ENCODE data around the gene MBD3L4.
"Not testable (repeated sequence)": the region's sequence is repeated elsewhere in the genome, so short reads cannot be mapped to it uniquely, and the experiment has no call there.

Gene MBD3L4

GRCh38 chr19:7067716-7068115 is 27.7 kb upstream of the MBD3L4 start:
- Histone ChIP-seq H3K9ac (ENCODE audit: low read length) (no peak overlapping the region), H3K4me3 (ENCODE audit: low read depth, low read length) (no peak overlapping the region), H3K36me3 (ENCODE audit: control insufficient read depth, insufficient read depth, low read length) (peaks cover 13% of the 10 kb centered on the region), H3K27me3 (ENCODE audit: control insufficient read depth, insufficient read depth, low read length) (no peaks in the 10 kb centered on the region), H3K9me3 (ENCODE audit: control insufficient read depth, insufficient read depth, low read depth, low read length) (peaks cover 11% of the 10 kb centered on the region; the same call in 1 of the 2 replicates), H3K27ac (ENCODE audit: low read depth, low read length) (no peak overlapping the region), H3K4me1 (ENCODE audit: control insufficient read depth, insufficient read depth, low read length) (no peaks in the 10 kb centered on the region)

- H3K27me3 ChIP-seq (ENCODE audit: control insufficient read depth, insufficient read depth, low read length); H3K27ac ChIP-seq (ENCODE audit: low read depth, low read length); H3K4me1 ChIP-seq (ENCODE audit: control insufficient read depth, insufficient read depth, low read length); H3K9ac ChIP-seq (ENCODE audit: low read length); H3K4me3 ChIP-seq (ENCODE audit: low read depth, low read length); H3K36me3 ChIP-seq (ENCODE audit: control insufficient read depth, insufficient read depth, low read length): not testable (repeated sequence)
- peaks cover 11% of the 10 kb centered on the region; the same call in 1 of the 2 replicates for H3K9me3 ChIP-seq (ENCODE audit: control insufficient read depth, insufficient read depth, low read depth, low read length)
These were observed 27.1 kb upstream of the MBD3L4 start for GRCh38 chr19:7067122-7067521.

GRCh38 chr19:7063764-7064418 is 23.9 kb upstream of the MBD3L4 start:
- Histone ChIP-seq H3K9me3 (ENCODE audit: control insufficient read depth, insufficient read depth, low read depth, low read length) (peaks cover 11% of the 10 kb centered on the region; the same call in 1 of the 2 replicates), H3K9ac (ENCODE audit: low read length) (no peak overlapping the region), H3K4me1 (ENCODE audit: control insufficient read depth, insufficient read depth, low read length) (no peaks in the 10 kb centered on the region), H3K27me3 (ENCODE audit: control insufficient read depth, insufficient read depth, low read length) (no peaks in the 10 kb centered on the region), H3K36me3 (ENCODE audit: control insufficient read depth, insufficient read depth, low read length) (no peaks in the 10 kb centered on the region), H3K27ac (ENCODE audit: low read depth, low read length) (no peak overlapping the region), H3K4me3 (ENCODE audit: low read depth, low read length) (no peak overlapping the region)

- Histone ChIP-seq H3K27me3 (ENCODE audit: control insufficient read depth, insufficient read depth, low read length) (no peaks in the 10 kb centered on the region), H3K27ac (ENCODE audit: low read depth, low read length) (no peak overlapping the region), H3K36me3 (ENCODE audit: control insufficient read depth, insufficient read depth, low read length) (no peaks in the 10 kb centered on the region), H3K4me1 (ENCODE audit: control insufficient read depth, insufficient read depth, low read length) (no peaks in the 10 kb centered on the region), H3K9me3 (ENCODE audit: control insufficient read depth, insufficient read depth, low read depth, low read length) (peaks cover 11% of the 10 kb centered on the region; the same call in 1 of the 2 replicates), H3K9ac (ENCODE audit: low read length) (no peak overlapping the region), H3K4me3 (ENCODE audit: low read depth, low read length) (no peak overlapping the region)
These were observed 23.4 kb upstream of the MBD3L4 start for GRCh38 chr19:7063339-7063738.

GRCh38 chr19:7059977-7060376 is 20.0 kb upstream of the MBD3L4 start:
- H3K9me3 ChIP-seq (ENCODE audit: control insufficient read depth, insufficient read depth, low read depth, low read length); H3K36me3 ChIP-seq (ENCODE audit: control insufficient read depth, insufficient read depth, low read length); H3K27me3 ChIP-seq (ENCODE audit: control insufficient read depth, insufficient read depth, low read length); H3K27ac ChIP-seq (ENCODE audit: low read depth, low read length); H3K4me3 ChIP-seq (ENCODE audit: low read depth, low read length); H3K9ac ChIP-seq (ENCODE audit: low read length); H3K4me1 ChIP-seq (ENCODE audit: control insufficient read depth, insufficient read depth, low read length): not testable (repeated sequence)

- not testable (repeated sequence) for H3K27me3 ChIP-seq (ENCODE audit: control insufficient read depth, insufficient read depth, low read length); H3K4me3 ChIP-seq (ENCODE audit: low read depth, low read length); H3K36me3 ChIP-seq (ENCODE audit: control insufficient read depth, insufficient read depth, low read length); H3K9me3 ChIP-seq (ENCODE audit: control insufficient read depth, insufficient read depth, low read depth, low read length); H3K4me1 ChIP-seq (ENCODE audit: control insufficient read depth, insufficient read depth, low read length); H3K9ac ChIP-seq (ENCODE audit: low read length); H3K27ac ChIP-seq (ENCODE audit: low read depth, low read length)
These were observed 18.6 kb upstream of the MBD3L4 start, which contains the start of gene MBD3L3 for GRCh38 chr19:7058576-7058975. MBD3L3 (minus strand) TSS chr19:7058676; CDS start chr19:7058605, 71 bp downstream.

GRCh38 chr19:7056371-7056770 is 16.4 kb upstream of the MBD3L4 start:
- not testable (repeated sequence) for H3K27ac ChIP-seq (ENCODE audit: low read depth, low read length); H3K36me3 ChIP-seq (ENCODE audit: control insufficient read depth, insufficient read depth, low read length); H3K9me3 ChIP-seq (ENCODE audit: control insufficient read depth, insufficient read depth, low read depth, low read length); H3K27me3 ChIP-seq (ENCODE audit: control insufficient read depth, insufficient read depth, low read length); H3K4me3 ChIP-seq (ENCODE audit: low read depth, low read length); H3K4me1 ChIP-seq (ENCODE audit: control insufficient read depth, insufficient read depth, low read length); H3K9ac ChIP-seq (ENCODE audit: low read length)

- not testable (repeated sequence) for H3K27me3 ChIP-seq (ENCODE audit: control insufficient read depth, insufficient read depth, low read length); H3K9ac ChIP-seq (ENCODE audit: low read length)
These were observed 15.7 kb upstream of the MBD3L4 start for GRCh38 chr19:7055679-7056078.

GRCh38 chr19:7054635-7055368 is 14.8 kb upstream of the MBD3L4 start:
- H3K4me1 ChIP-seq (ENCODE audit: control insufficient read depth, insufficient read depth, low read length); H3K27me3 ChIP-seq (ENCODE audit: control insufficient read depth, insufficient read depth, low read length); H3K27ac ChIP-seq (ENCODE audit: low read depth, low read length); H3K4me3 ChIP-seq (ENCODE audit: low read depth, low read length); H3K36me3 ChIP-seq (ENCODE audit: control insufficient read depth, insufficient read depth, low read length); H3K9ac ChIP-seq (ENCODE audit: low read length); H3K9me3 ChIP-seq (ENCODE audit: control insufficient read depth, insufficient read depth, low read depth, low read length): not testable (repeated sequence)

More at GRCh38 chr19:7055679-7056078, 15.7 kb upstream of the MBD3L4 start:
- H3K36me3 ChIP-seq (ENCODE audit: control insufficient read depth, insufficient read depth, low read length); H3K4me3 ChIP-seq (ENCODE audit: low read depth, low read length); H3K27ac ChIP-seq (ENCODE audit: low read depth, low read length); H3K9me3 ChIP-seq (ENCODE audit: control insufficient read depth, insufficient read depth, low read depth, low read length); H3K4me1 ChIP-seq (ENCODE audit: control insufficient read depth, insufficient read depth, low read length): not testable (repeated sequence)

GRCh38 chr19:7052896-7053295 is 12.9 kb upstream of the MBD3L4 start:
- not testable (repeated sequence) for H3K4me1 ChIP-seq (ENCODE audit: control insufficient read depth, insufficient read depth, low read length)

GRCh38 chr19:7051421-7051820 is 11.4 kb upstream of the MBD3L4 start:
- H3K9ac ChIP-seq (ENCODE audit: low read length); H3K36me3 ChIP-seq (ENCODE audit: control insufficient read depth, insufficient read depth, low read length); H3K27me3 ChIP-seq (ENCODE audit: control insufficient read depth, insufficient read depth, low read length): not testable (repeated sequence)

More at GRCh38 chr19:7052896-7053295, 12.9 kb upstream of the MBD3L4 start:
- not testable (repeated sequence) for H3K9ac ChIP-seq (ENCODE audit: low read length); H3K27ac ChIP-seq (ENCODE audit: low read depth, low read length); H3K27me3 ChIP-seq (ENCODE audit: control insufficient read depth, insufficient read depth, low read length); H3K36me3 ChIP-seq (ENCODE audit: control insufficient read depth, insufficient read depth, low read length); H3K9me3 ChIP-seq (ENCODE audit: control insufficient read depth, insufficient read depth, low read depth, low read length); H3K4me3 ChIP-seq (ENCODE audit: low read depth, low read length)

More at GRCh38 chr19:7051421-7051820, 11.4 kb upstream of the MBD3L4 start:
- H3K27ac ChIP-seq (ENCODE audit: low read depth, low read length); H3K9me3 ChIP-seq (ENCODE audit: control insufficient read depth, insufficient read depth, low read depth, low read length); H3K4me1 ChIP-seq (ENCODE audit: control insufficient read depth, insufficient read depth, low read length); H3K4me3 ChIP-seq (ENCODE audit: low read depth, low read length): not testable (repeated sequence)
